ENCODE data around the gene MMP24OS. TPM values are rescaled to one million over a fixed set of nuclear protein-coding genes. Genes with fewer than 3 reads are reported as not detected.
"Not testable (repeated sequence)": the region's sequence is repeated elsewhere in the genome, so short reads cannot be mapped to it uniquely, and the experiment has no call there.

MMP24OS gene
- total RNA-seq, 3 donors from 2014 or later, result 22.4 to 23.1 (median 22.9) TPM

GRCh38 chr20:35264755-35265154 lies 13.2 kb downstream of the MMP24OS start:
- ATAC-seq (no peak), DNase-seq (no peak)
- Mint-ChIP-seq H3K27me3 (ENCODE audit: low read depth) (no peaks in the 10 kb centered on the region), H3K36me3 (ENCODE audit: insufficient read depth) (peaks cover 14% of the 10 kb centered on the region), H3K4me3 (no peak overlapping the region), H3K4me1 (ENCODE audit: low read depth) (peaks cover 3% of the 10 kb centered on the region), H3K9me3 (no peaks in the 10 kb centered on the region)

- no peak overlapping the region for H3K4me3 Mint-ChIP-seq
- no peaks in the 10 kb centered on the region for H3K27me3 Mint-ChIP-seq (ENCODE audit: low read depth)
- ATAC-seq (no peak), DNase-seq (no peak)
- H3K4me1 Mint-ChIP-seq (ENCODE audit: low read depth), result no peaks in the 10 kb centered on the region
- H3K36me3 Mint-ChIP-seq (ENCODE audit: insufficient read depth), result peaks cover 10% of the 10 kb centered on the region
- no peaks in the 10 kb centered on the region for H3K9me3 Mint-ChIP-seq
Observed at GRCh38 chr20:35263532-35264341, 14.2 kb downstream of the MMP24OS start.

DNA sequence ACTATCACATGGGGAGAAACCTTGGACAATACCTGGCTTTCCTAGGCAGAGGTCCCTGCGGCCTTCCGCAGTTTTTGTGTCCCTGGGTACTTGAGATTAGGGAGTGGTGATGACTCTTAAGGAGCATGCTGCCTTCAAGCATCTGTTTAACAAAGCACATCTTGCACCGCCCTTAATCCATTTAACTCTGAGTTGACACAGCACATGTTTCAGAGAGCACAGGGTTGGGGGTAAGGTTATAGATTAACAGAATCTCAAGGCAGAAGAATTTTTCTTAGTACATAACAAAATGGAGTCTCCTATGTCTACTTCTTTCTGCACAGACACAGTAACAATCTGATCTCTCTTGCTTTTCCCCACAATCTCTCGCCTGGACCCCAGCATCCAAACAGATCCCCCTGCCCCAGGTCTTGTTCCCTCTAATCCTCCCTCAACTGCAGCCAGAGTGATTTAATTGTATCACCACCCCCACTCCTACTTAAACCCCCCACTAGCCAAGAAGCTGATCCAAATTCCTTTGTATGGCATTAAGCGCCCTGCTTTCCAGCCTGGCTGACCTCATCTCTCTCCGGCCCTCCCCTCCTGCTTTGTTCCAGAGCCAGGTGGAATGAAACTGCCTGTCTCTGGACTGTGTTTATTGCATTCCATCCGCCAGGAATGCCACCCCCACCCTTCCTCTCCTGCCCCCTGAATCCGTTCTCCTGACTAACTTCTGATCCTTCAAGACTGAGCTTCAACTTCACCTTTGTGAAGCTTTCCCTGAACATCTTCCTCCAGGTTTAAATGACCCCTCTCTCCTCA lies 15.0 kb downstream of the MMP24OS start:
- peaks cover 15% of the 10 kb centered on the region for H3K36me3 Mint-ChIP-seq (ENCODE audit: insufficient read depth)
- ATAC-seq; H3K27me3 Mint-ChIP-seq (ENCODE audit: low read depth); H3K4me3 Mint-ChIP-seq; H3K9me3 Mint-ChIP-seq; DNase-seq; H3K4me1 Mint-ChIP-seq (ENCODE audit: low read depth): not testable (repeated sequence)

GRCh38 chr20:35262321-35262720 lies 15.6 kb downstream of the MMP24OS start:
- not testable (repeated sequence) for ATAC-seq; H3K27me3 Mint-ChIP-seq (ENCODE audit: low read depth); H3K4me1 Mint-ChIP-seq (ENCODE audit: low read depth); DNase-seq; H3K4me3 Mint-ChIP-seq; H3K9me3 Mint-ChIP-seq
- peaks cover 15% of the 10 kb centered on the region for H3K36me3 Mint-ChIP-seq (ENCODE audit: insufficient read depth)

- no peaks in the 10 kb centered on the region for H3K4me1 Mint-ChIP-seq (ENCODE audit: low read depth)
- H3K4me3 Mint-ChIP-seq, result no peak overlapping the region
- peaks cover 8% of the 10 kb centered on the region for H3K36me3 Mint-ChIP-seq (ENCODE audit: insufficient read depth)
- DNase-seq, result no peak
- no peaks in the 10 kb centered on the region for H3K9me3 Mint-ChIP-seq
- H3K27me3 Mint-ChIP-seq (ENCODE audit: low read depth), result no peaks in the 10 kb centered on the region
- no peak for ATAC-seq
Observed at GRCh38 chr20:35260426-35260825, 17.5 kb downstream of the MMP24OS start.

- Mint-ChIP-seq H3K27me3 (ENCODE audit: low read depth) (no peaks in the 10 kb centered on the region), H3K4me1 (ENCODE audit: low read depth) (peaks cover 6% of the 10 kb centered on the region), H3K9me3 (no peaks in the 10 kb centered on the region), H3K36me3 (ENCODE audit: insufficient read depth) (peaks cover 6% of the 10 kb centered on the region), H3K4me3 (no peak overlapping the region)
- ATAC-seq (no peak), DNase-seq (no peak)
Observed at GRCh38 chr20:35257175-35257909, 20.6 kb downstream of the MMP24OS start.

DNA sequence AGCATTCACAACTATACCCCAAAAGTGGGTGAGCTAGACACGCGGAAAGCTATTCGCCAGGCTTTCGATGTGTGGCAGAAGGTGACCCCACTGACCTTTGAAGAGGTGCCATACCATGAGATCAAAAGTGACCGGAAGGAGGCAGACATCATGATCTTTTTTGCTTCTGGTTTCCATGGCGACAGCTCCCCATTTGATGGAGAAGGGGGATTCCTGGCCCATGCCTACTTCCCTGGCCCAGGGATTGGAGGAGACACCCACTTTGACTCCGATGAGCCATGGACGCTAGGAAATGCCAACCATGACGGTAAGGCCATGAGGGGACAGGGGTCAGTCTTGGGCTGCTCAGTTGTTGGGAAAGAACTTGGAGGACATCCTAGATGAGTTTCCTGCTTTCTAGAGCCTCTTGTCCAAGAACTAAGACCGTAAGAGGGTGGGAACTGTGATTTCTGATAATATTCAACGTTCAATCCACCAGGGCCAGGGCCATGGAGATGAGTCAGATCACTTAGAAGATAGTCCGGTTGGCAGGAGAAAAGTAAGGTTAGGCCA lies 23.4 kb downstream of the MMP24OS start:
- Mint-ChIP-seq H3K4me1 (ENCODE audit: low read depth) (peaks cover 24% of the 10 kb centered on the region), H3K4me3 (no peak overlapping the region), H3K9me3 (no peaks in the 10 kb centered on the region), H3K27me3 (ENCODE audit: low read depth) (no peaks in the 10 kb centered on the region), H3K36me3 (ENCODE audit: insufficient read depth) (peaks cover 6% of the 10 kb centered on the region)
- ATAC-seq, result no peak
- no peak for DNase-seq

DNA sequence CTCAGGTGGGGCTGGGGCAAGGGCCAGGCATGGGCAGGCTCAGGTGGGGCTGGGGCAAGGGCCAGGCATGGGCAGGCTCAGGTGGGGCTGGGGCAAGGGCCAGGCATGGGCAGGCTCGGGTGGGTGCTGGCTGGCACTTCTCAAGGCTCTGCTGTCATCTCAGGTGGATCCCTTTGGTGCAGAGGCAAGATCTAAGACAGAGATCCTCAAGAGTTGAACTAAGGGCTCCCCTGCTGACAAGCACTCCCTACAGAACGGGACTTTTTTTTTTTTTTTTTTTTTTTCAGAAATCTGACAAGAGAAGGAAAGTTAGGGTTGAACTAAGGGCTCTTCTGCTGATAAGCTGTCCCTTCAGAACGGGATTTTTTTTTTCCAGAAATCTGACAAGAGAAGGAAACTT lies 24.9 kb downstream of the MMP24OS start:
- no peak overlapping the region for H3K4me3 Mint-ChIP-seq
- no peak for DNase-seq
- H3K27me3 Mint-ChIP-seq (ENCODE audit: low read depth), result no peaks in the 10 kb centered on the region
- peaks cover 24% of the 10 kb centered on the region for H3K4me1 Mint-ChIP-seq (ENCODE audit: low read depth)
- H3K36me3 Mint-ChIP-seq (ENCODE audit: insufficient read depth), result peaks cover 2% of the 10 kb centered on the region
- ATAC-seq, result no peak
- no peaks in the 10 kb centered on the region for H3K9me3 Mint-ChIP-seq

GRCh38 chr20:35252598-35252997 lies 25.3 kb downstream of the MMP24OS start:
- not testable (repeated sequence) for H3K9me3 Mint-ChIP-seq; H3K4me3 Mint-ChIP-seq; DNase-seq; H3K36me3 Mint-ChIP-seq (ENCODE audit: insufficient read depth); H3K27me3 Mint-ChIP-seq (ENCODE audit: low read depth)
- ATAC-seq, result peak in 1 of 2 donors; percentile 27
- peaks cover 24% of the 10 kb centered on the region for H3K4me1 Mint-ChIP-seq (ENCODE audit: low read depth)

- Mint-ChIP-seq H3K36me3 (ENCODE audit: insufficient read depth) (peaks cover 3% of the 10 kb centered on the region), H3K4me3 (no peak overlapping the region), H3K27me3 (ENCODE audit: low read depth) (no peaks in the 10 kb centered on the region), H3K4me1 (ENCODE audit: low read depth) (peaks cover 24% of the 10 kb centered on the region), H3K9me3 (no peaks in the 10 kb centered on the region)
- DNase-seq, result no peak
- ATAC-seq, result peak; percentile 58 to 89
Observed at GRCh38 chr20:35252037-35252461, 25.9 kb downstream of the MMP24OS start.

GRCh38 chr20:35251613-35251940 lies 26.3 kb downstream of the MMP24OS start:
- Mint-ChIP-seq H3K4me3 (no peak overlapping the region), H3K27me3 (ENCODE audit: low read depth) (no peaks in the 10 kb centered on the region), H3K4me1 (ENCODE audit: low read depth) (peaks cover 24% of the 10 kb centered on the region), H3K36me3 (ENCODE audit: insufficient read depth) (peaks cover 3% of the 10 kb centered on the region), H3K9me3 (no peaks in the 10 kb centered on the region)
- ATAC-seq (no peak), DNase-seq (no peak)

DNA sequence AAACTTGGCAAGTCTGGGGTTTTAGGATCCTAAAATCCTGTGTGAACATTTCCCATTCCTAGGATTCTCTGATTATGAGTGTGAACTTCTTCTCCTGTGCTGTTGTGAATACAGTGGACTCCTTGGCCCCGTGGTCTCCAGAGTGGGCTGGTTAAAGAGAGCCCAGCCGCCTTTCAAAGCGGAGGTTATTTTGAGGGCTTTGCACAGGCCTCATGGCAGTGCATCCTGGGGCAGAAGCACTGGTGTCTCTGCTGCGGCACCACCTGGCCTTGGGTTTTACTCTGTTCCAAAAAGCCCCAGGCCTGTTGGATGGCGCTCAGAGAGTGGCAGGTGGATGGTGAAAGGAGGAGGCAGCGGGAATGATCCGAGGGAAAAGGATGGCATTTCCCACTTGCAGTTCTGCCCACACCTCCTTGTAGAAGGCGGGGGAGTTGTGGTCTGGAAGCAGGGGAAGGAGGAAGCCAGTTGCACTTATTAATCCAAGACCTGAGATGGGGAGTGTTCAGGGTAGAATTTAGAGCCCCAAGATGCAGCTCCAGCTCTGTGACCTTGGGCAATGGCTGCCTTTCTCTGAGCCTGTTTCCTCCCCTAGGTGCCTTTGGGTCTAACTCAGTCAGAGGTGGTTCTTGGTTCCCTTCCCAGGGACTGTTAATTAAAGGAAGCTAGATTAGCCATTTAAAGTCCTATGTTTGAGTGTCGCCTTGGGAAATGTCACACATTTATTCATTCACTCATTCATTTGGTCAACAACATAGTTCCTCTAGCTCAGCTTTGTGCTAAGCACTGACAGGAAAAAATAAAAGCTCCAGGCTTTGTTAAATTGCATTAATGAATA lies 29.1 kb downstream of the MMP24OS start:
- no peaks in the 10 kb centered on the region for H3K27me3 Mint-ChIP-seq (ENCODE audit: low read depth)
- DNase-seq (no peak), ATAC-seq (no peak)
- no peaks in the 10 kb centered on the region for H3K9me3 Mint-ChIP-seq
- peaks cover 2% of the 10 kb centered on the region for H3K36me3 Mint-ChIP-seq (ENCODE audit: insufficient read depth)
- H3K4me3 Mint-ChIP-seq, result no peak overlapping the region
- peaks cover 24% of the 10 kb centered on the region for H3K4me1 Mint-ChIP-seq (ENCODE audit: low read depth)

DNA sequence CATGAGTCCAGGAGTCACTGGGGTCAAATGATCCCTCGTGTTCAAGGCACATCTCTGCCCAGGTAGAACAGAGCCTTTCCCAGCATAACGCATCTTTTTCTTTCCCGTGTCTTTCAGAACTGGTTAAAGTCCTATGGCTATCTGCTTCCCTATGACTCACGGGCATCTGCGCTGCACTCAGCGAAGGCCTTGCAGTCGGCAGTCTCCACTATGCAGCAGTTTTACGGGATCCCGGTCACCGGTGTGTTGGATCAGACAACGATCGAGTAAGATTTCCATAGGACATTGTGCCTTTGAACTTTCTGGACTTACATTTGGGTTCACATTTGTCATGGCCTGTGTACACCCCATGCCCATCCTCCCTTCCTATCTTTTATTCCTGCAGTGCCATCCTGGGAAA lies 31.2 kb downstream of the MMP24OS start:
- Mint-ChIP-seq H3K36me3 (ENCODE audit: insufficient read depth) (peaks cover 2% of the 10 kb centered on the region), H3K4me3 (no peak overlapping the region), H3K9me3 (no peaks in the 10 kb centered on the region), H3K4me1 (ENCODE audit: low read depth) (peaks cover 12% of the 10 kb centered on the region), H3K27me3 (ENCODE audit: low read depth) (no peaks in the 10 kb centered on the region)
- DNase-seq (no peak), ATAC-seq (no peak)
